Measurements from ENCODE around the gene FBXO48. TPM values are rescaled to one million over a fixed set of nuclear protein-coding genes. Genes with fewer than 3 reads are reported as not detected.

FBXO48 gene
- total and polyA plus RNA-seq, 10 of the 15 experiments (the other 5 are each of a cell fraction or from before 2014, with no cell fraction given): 0.56 to 2.3 (median 1.2) TPM

- DNase-seq (ENCODE audit: low read depth, low spot score) (no peak), ATAC-seq (peak; percentile 52), FAIRE-seq (no peak)
- in situ Hi-C loops (cut with MboI): loop anchor here (25.0 kb wide), 1 partner anchor 1990 kb away; the partner anchor contains the start of gene MEIS1
- intact Hi-C loops (cut with micrococcal nuclease; ENCODE audit: unreplicated experiment): no loop called here
- Histone ChIP-seq H3K4me3 (peak overlapping the region; percentile 11; the same call in 1 of the 2 replicates), H3K79me2 (ENCODE audit: control insufficient read depth, insufficient read depth, low read length) (no peaks in the 10 kb centered on the region; the same call in 1 of the 2 replicates), H3K9me3 (replicated peaks; ENCODE audit: control insufficient read depth, insufficient read depth, low read length) (no peaks in the 10 kb centered on the region; the same call in 2 of the 3 replicates), H3K27ac (ENCODE audit: control insufficient read depth, insufficient read depth) (peak overlapping the region; percentile 88), H3K4me2 (ENCODE audit: control insufficient read depth, insufficient read depth) (peak overlapping the region; percentile 87), H3K4me1 (ENCODE audit: control insufficient read depth, insufficient read depth, low read length) (peaks cover 57% of the 10 kb centered on the region), H3K27me3 (replicated peaks in 1 of 2; ENCODE audit: control insufficient read depth in 2 of 2, insufficient read depth in 2 of 2, low read length in 1 of 2) (no peaks in the 10 kb centered on the region), H3K9ac (ENCODE audit: control insufficient read depth, insufficient read depth, low read length) (peak overlapping the region; percentile 59), H4K20me1 (ENCODE audit: control insufficient read depth, insufficient read depth) (no peaks in the 10 kb centered on the region), H3K36me3 (ENCODE audit: control insufficient read depth in 2 of 2, insufficient read depth in 2 of 2, low read length in 1 of 2) (no peaks in the 10 kb centered on the region), H2AFZ (ENCODE audit: control insufficient read depth, low read depth, low read length) (peak overlapping the region; percentile 82)
- 3% methylated on average over 10 of the region's 10 CpGs for WGBS (ENCODE audit: insufficient coverage, insufficient replicate concordance, low lambda C conversion rate, missing lambda C conversion rate)
- BruUV-seq (replicated peaks): no TSS peak
- SMC1A ChIA-PET (ENCODE audit: uncharacterized antibody, unreplicated experiment): interaction anchor here (1.0 to 11.0 kb wide), 14 partner anchors 13 to 66 kb away, joined by 3 to 200 read pairs (median 8); partner anchors contain the start of gene PLEK
- POLR2A ChIA-PET: interaction anchor here (0.7 to 6.3 kb wide), 7 partner anchors 9 to 60 kb away, joined by 3 to 69 read pairs (median 14); no protein-coding TSS in a partner anchor
- CTCF ChIA-PET: interaction anchor here (0.6 to 8.8 kb wide), 11 partner anchors 9 to 134 kb away, joined by 3 to 91 read pairs (median 4); no protein-coding TSS in a partner anchor
- RAD21 ChIA-PET (ENCODE audit: unreplicated experiment): interaction anchor here (0.9 to 7.8 kb wide), 14 partner anchors 8 to 61 kb away, joined by 3 to 116 read pairs (median 7); partner anchors contain the start of genes APLF, FBXO48 and PLEK
- no peak for TF ChIP-seq HDAC2 (IDR thresholded peaks at IDR 0.05)
- TF ChIP-seq TAF1 (IDR thresholded peaks at IDR 0.05; ENCODE audit: borderline replicate concordance, low read depth, low read length): 0 out of 2 replicates have a peak, but pooled peaks have one; percentile 20
- TF ChIP-seq SREBF2 (IDR thresholded peaks at IDR 0.05; ENCODE audit: low read length): no peak
- peak; percentile 66 for TF ChIP-seq MTA2 (IDR thresholded peaks at IDR 0.05; ENCODE audit: low read depth)
- no peak for TF ChIP-seq FOXK2 (IDR thresholded peaks at IDR 0.05)
- TF ChIP-seq MEF2A (IDR thresholded peaks at IDR 0.05; ENCODE audit: insufficient read depth, low read depth, low read length): peak; percentile 80; the same call in 1 of the 2 replicates
- TF ChIP-seq KAT2A (conservative IDR thresholded peaks at IDR 0.05; ENCODE audit: control insufficient read depth, low read depth, low read length): no peak
- TF ChIP-seq YBX1 (IDR thresholded peaks at IDR 0.05): no peak
- no peak for TF ChIP-seq E2F8 (IDR thresholded peaks at IDR 0.05; ENCODE audit: low read depth, partially characterized antibody)
- TF ChIP-seq ZBTB33 (IDR thresholded peaks at IDR 0.05): no peak; the same call in 1 of the 2 replicates
- TF ChIP-seq CEBPZ (IDR thresholded peaks at IDR 0.05; ENCODE audit: low read depth, low read length): no peak
- TF ChIP-seq BHLHE40 (IDR thresholded peaks at IDR 0.05; ENCODE audit: borderline replicate concordance in 1 of 2, low read depth in 2 of 2, low read length in 1 of 2): peak; percentile 57 to 68
- TF ChIP-seq TCF3 (IDR thresholded peaks at IDR 0.05; ENCODE audit: borderline replicate concordance, insufficient read depth, low read depth, low read length): 0 out of 2 replicates have a peak, but pooled peaks have one; percentile 39
- TF ChIP-seq NFYB (IDR thresholded peaks at IDR 0.05; ENCODE audit: insufficient read depth, low read depth, low read length): no peak
These were observed 40.1 kb downstream of the FBXO48 start for GRCh38 chr2:68426848-68427579.
